ENCODE results near the gene TMEM130. TPM values are rescaled to one million over a fixed set of nuclear protein-coding genes. Genes with fewer than 3 reads are reported as not detected.

The TMEM130 gene
- total RNA-seq, 1 experiment from 2014 or later, result 1.7 TPM

GRCh38 chr7:98860071-98860470 is 9.7 kb downstream of the TMEM130 start:
- H4K8ac ChIP-seq (replicated peaks; ENCODE audit: insufficient read length, low read depth, low read length), result no peak overlapping the region
- no peaks in the 10 kb centered on the region for H3K36me3 Mint-ChIP-seq (ENCODE audit: insufficient read depth in 1 of 3, low read depth in 3 of 3)
- no peak overlapping the region for H3K27ac Mint-ChIP-seq
- no peaks in the 10 kb centered on the region for H4K20me1 ChIP-seq (ENCODE audit: control insufficient read depth, insufficient read depth, insufficient read length)
- H3K9ac ChIP-seq (ENCODE audit: extremely low read depth, insufficient read length, low read length), result no peak overlapping the region
- H4K91ac ChIP-seq (ENCODE audit: insufficient read length, low read depth, low read length), result no peak overlapping the region
- no peak overlapping the region for H3K14ac ChIP-seq (ENCODE audit: insufficient read depth, low read length)
- TF ChIP-seq CTCF (conservative IDR thresholded peaks at IDR 0.05), result no peak
- no peaks in the 10 kb centered on the region for H3K4me1 ChIP-seq (ENCODE audit: insufficient read depth, low read length)
- no peak overlapping the region for H3K56ac ChIP-seq (ENCODE audit: insufficient read length, low read depth, low read length)
- no peak overlapping the region for H2BK120ac ChIP-seq (ENCODE audit: low read depth, low read length, poor library complexity, severe bottlenecking)
- DNase-seq, result no peak
- no peaks in the 10 kb centered on the region for H3K79me2 ChIP-seq (ENCODE audit: insufficient read depth, low read length)
- H2AK5ac ChIP-seq (ENCODE audit: insufficient read length, low read length), result no peak overlapping the region
- no peak overlapping the region for H3K4ac ChIP-seq (ENCODE audit: low read depth, low read length)
- H2BK15ac ChIP-seq (ENCODE audit: low read depth, low read length), result no peak overlapping the region
- no peak overlapping the region for H2BK5ac ChIP-seq (ENCODE audit: insufficient read length, low read length)
- no peak overlapping the region for H3K4me2 ChIP-seq (ENCODE audit: insufficient read depth, insufficient read length, low read length)
- peaks cover 17% of the 10 kb centered on the region for H3K27me3 Mint-ChIP-seq (ENCODE audit: low read depth)
- H4K5ac ChIP-seq (ENCODE audit: insufficient read length, low read depth, low read length), result no peak overlapping the region
- H3K27ac ChIP-seq (ENCODE audit: insufficient read length, low read depth, low read length), result no peak overlapping the region
- no peaks in the 10 kb centered on the region for H3K9me3 ChIP-seq (ENCODE audit: control insufficient read depth, low read depth, low read length)
- no peak overlapping the region for H2AFZ ChIP-seq (ENCODE audit: low read length)
- no peak overlapping the region for H3K23ac ChIP-seq (ENCODE audit: insufficient read length, low read depth, low read length)
- H3K79me1 ChIP-seq (ENCODE audit: insufficient read depth, low read depth, low read length, poor library complexity, severe bottlenecking), result no peaks in the 10 kb centered on the region
- H2BK20ac ChIP-seq (ENCODE audit: low read depth, low read length, poor library complexity, severe bottlenecking), result no peak overlapping the region
- H2BK12ac ChIP-seq (ENCODE audit: insufficient read length, low read depth, low read length), result no peak overlapping the region
- no peaks in the 10 kb centered on the region for H3K23me2 ChIP-seq (ENCODE audit: insufficient read length, low read depth, low read length, poor library complexity, severe bottlenecking)
- no peak overlapping the region for H3K4me3 Mint-ChIP-seq
- H3K9me3 Mint-ChIP-seq, result no peaks in the 10 kb centered on the region
- H3K27me3 ChIP-seq (ENCODE audit: insufficient read depth, low read length), result no peaks in the 10 kb centered on the region
- no peaks in the 10 kb centered on the region for H3K4me1 Mint-ChIP-seq
- no CpG with 5 or more reads among the region's 12 CpGs for WGBS (ENCODE audit: extremely low coverage, insufficient read length, low lambda C conversion rate)
- no peak overlapping the region for H3T11ph ChIP-seq (ENCODE audit: low read length)
- no peak overlapping the region for H3K18ac ChIP-seq (ENCODE audit: insufficient read length, low read depth, low read length)
